ENCODE results near the gene PDGFRA.
"Not testable (repeated sequence)": the region's sequence is repeated elsewhere in the genome, so short reads cannot be mapped to it uniquely, and the experiment has no call there.

PDGFRA gene

DNA sequence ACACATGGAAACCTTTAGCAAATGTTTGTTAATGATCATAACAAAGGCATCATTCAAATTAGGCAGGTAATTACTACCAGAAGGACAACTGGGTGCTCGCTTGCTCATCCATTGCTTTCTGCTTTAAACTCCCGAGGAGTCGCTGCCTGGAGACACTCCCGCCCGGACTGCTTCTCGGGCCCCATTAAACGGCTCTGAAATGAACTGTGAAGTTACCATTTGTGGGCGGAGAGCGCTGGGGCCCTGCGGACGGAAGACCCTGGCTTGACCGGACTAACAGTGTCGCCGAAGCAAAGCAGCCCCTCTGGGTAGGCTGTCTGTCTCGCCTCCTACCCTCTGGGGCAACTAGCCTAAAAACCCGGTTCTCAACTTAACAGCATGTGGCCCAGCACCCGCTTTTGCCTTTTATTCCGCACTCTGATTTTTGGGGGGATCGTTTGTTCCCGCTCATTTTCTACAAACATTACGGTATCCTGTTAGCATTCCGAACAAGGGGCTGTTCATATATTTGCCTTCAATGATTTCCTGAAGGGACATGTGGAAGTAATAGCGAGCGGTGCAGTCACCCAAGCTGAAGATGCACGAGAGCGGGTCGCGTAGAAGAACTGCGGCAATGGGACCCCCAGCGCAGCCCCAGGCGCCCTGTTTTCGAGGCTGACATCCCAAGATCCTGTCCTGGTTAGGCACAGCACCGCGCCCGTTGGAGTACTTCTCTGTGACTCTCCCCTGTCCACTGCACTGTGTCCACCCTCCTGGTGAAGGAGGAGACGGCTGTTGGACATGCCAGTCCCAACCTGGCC lies 1.6 kb upstream of the PDGFRA start:
- DNase-seq (ENCODE audit: low read depth): no peak

- no peak for DNase-seq (ENCODE audit: low read depth)
Measured at GRCh38 chr4:54228056-54228527, 1.0 kb upstream of the PDGFRA start.

GRCh38 chr4:54228546-54228945 lies 547 bp upstream of the PDGFRA start:
- DNase-seq (ENCODE audit: low read depth): no peak

DNA sequence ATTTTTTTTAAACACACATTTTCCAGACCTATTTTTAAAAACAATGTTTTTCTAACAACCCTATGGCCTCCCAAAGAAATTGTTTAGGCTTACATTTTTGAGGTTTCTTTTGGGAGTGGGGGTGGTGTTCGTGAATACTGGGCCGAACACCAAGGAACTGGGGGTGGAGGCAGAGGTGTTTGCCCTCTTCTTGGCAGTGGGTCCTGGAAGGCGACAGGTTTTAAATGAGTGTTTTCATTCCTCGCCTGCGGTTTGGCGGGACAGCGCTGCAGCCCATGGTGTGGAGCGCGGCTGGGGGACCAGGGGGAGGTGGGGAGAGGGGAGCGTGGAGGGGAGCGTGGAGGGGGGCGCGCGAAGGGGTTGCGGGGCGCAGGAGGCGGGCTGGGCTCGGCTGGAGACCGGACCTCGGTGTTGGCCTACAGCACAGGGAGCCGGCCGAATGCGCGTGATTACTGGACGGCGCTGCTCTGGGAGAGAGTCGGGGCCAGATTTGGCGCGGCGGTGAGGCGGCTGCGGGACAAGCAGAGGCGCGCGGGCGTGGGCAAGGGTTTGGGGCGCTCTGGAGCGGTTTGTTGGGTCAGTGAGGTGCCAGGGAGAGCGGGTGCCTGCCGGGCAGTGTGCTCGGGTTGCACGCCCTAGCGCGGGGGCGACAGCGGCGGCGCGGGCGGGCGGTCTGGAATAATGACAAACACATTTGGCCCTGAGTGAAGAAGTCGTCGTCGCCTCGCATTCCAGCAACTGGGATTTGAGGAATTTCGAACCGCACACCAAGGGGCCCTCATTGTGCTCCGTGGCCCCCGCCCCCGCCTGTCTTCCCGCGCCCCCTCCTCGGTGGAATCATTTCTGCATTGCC lies 764 bp downstream of the PDGFRA start:
- DNase-seq (ENCODE audit: low read depth): no peak

GRCh38 chr4:54230484-54231418 lies 1.7 kb downstream of the PDGFRA start:
- no peak for DNase-seq (ENCODE audit: low read depth)

DNA sequence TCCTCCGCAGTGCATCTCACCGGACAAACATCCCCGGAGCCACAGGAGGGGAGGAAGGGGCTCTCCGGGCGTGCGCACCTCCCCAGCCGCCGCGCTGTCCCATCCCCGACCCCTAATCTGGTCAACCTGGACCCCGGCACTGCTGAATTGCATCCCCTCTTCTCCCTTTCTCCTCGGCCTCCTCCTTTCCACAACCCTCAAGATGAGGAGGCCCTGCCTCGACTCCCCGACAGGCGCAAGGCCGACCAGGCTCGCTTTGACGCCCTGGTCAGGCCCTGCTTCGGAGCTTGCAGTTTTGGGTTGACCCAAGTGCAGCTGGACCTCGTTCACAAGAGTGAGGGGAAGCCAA lies 2.3 kb downstream of the PDGFRA start:
- DNase-seq (ENCODE audit: low read depth): no peak

DNA sequence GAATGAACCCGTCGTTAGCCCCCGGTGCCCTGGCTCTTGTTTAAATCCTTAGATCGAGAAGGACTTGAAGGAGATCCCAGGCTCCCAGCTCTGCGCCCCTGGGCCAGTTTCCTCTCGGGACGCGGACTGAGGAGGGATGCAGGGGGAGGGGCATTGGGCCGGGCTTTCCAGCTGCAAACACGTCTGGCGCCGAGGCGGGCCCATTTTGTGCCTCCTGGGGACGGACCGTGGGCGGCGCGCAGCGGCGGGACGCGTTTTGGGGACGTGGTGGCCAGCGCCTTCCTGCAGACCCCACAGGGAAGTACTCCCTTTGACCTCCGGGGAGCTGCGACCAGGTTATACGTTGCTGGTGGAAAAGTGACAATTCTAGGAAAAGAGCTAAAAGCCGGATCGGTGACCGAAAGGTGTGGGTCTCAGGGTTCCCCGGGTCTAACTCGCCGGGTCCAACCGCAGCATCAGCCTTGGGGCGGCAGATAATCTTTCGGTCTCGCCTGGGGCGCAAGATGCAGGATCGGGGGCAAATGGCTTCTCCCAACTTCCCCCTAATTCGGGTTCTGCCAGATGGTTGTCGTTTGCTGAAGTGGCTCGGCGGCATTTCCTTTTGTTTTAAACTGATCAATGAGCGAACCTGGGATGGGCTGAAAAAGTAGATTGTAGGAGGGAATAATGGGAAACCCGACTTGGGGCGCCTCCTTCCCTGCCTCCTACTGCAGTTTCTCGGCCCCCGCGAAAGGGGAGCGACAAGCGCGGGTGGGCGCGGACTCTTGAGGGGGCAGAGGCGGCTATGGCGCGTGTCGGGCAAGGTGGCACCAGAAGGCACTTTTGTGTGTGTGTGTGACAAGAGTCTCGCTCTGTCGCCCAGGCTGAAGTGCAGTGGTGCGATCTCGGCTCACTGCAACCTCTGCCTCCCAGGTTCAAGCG lies 2.9 kb downstream of the PDGFRA start:
- no peak for DNase-seq (ENCODE audit: low read depth)

- DNase-seq (ENCODE audit: low read depth): no peak
Measured at GRCh38 chr4:54233277-54233696, 4.2 kb downstream of the PDGFRA start.

DNA sequence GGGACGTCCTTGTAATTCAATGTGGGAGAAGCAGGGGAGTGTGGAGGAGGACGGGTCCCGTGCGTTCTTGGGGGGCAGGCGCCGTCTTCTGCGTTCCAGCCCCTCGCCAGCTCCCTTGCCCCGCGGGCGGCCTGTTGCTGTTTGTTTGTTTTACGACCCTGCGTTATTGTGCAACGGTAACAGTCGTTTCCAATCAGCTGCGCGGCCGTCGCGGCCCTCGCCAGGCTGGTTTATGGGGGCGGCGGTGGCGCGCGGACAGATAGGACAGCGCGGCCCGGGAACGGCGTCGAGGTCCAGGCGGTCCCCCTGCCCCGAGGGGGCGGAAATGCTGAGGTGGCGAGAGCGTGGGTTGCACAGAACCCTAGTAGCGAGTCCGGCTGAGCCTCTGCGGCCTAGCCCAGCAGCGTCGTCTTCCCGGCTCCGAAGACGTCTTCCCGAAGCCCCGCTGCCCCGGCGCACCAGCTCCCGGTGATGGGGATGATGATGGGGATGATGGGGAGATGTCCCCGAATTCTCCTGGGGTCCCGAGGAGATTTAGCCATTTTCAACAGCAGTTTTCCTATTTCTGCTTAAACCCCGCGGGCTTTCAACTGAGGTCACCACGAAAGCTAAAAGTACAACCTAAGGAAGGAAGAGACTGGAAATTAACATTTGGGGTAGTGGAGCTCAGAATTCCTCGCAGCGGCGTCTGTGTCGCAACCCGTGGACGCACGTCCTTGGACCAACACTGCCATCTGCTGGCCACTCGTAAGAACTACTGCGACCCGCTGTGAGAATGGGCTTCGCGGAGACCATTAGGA lies 4.8 kb downstream of the PDGFRA start:
- no peak for DNase-seq (ENCODE audit: low read depth)

- no peak for DNase-seq (ENCODE audit: low read depth)
Measured at GRCh38 chr4:54234497-54235205, 5.6 kb downstream of the PDGFRA start.

- not testable (repeated sequence) for DNase-seq (ENCODE audit: low read depth)
Measured at GRCh38 chr4:54236316-54236715, 7.2 kb downstream of the PDGFRA start.

DNA sequence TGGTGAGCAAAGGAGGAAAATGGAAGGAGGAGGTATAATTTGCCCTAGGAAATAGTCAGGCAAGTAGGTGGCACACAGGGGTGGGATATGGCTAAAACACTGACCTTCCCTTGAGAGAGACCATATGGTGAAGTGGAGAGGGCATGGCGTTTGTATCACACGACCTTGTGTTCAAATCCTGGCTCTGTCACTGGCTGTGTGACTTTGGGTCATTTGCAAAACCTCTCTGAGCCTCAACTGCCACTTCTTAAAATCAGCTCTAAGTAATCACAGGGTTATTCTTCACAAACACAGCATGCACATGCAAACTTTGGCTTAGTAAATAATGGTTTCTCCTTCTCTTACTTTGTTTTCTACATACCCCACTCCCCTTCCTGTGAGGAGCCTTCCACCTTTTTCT lies 8.7 kb downstream of the PDGFRA start:
- no peak for DNase-seq (ENCODE audit: low read depth)

- DNase-seq (ENCODE audit: low read depth): no peak
Measured at GRCh38 chr4:54238389-54238788, 9.3 kb downstream of the PDGFRA start.

DNA sequence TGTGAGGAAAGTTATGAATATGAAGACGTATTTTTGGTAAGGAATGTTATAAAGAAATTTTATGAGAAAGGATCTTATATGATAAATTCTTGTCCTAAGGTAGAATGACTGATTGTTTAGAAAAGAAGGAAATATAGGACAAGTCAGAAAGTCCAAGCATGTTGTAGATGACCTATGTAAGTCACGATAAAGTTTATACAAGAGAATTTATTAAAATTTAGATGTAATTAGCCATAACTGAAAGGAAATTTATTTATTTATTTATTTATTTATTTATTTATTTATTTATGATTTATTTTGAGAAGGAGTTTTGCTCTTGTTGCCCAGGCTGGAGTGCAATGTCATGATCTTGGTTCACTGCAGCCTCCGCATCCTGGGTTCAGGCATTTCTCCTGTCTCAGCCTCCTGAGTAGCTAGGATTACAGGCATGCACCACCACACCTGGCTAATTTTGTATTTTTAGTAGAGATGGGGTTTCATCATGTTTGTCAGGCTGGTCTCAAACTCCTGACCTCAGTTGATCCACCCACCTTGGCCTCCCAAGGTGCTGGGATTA lies 12.3 kb downstream of the PDGFRA start:
- DNase-seq (ENCODE audit: low read depth): not testable (repeated sequence)

DNA sequence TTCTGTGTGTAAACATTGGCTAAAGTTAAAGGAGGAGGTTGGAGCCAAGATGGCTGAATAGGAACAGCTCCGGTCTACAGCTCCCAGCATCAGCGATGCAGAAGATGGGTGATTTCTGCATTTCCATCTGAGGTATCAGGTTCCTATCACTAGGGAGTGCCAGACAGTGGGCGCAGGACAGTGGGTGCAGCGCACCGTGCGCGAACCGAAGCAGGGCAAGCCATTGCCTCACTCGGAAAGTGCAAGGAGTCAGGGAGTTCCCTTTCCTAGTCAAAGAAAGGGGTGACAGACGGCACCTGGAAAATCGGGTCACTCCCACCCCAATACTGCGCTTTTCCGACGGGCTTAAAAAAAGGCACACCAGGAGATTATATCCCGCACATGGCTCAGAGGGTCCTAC lies 14.4 kb downstream of the PDGFRA start:
- not testable (repeated sequence) for DNase-seq (ENCODE audit: low read depth)

GRCh38 chr4:54252312-54252711 lies 23.2 kb downstream of the PDGFRA start:
- DNase-seq (ENCODE audit: low read depth): not testable (repeated sequence)

- no peak for DNase-seq (ENCODE audit: low read depth)
Measured at GRCh38 chr4:54254116-54254914, 25.2 kb downstream of the PDGFRA start.

DNA sequence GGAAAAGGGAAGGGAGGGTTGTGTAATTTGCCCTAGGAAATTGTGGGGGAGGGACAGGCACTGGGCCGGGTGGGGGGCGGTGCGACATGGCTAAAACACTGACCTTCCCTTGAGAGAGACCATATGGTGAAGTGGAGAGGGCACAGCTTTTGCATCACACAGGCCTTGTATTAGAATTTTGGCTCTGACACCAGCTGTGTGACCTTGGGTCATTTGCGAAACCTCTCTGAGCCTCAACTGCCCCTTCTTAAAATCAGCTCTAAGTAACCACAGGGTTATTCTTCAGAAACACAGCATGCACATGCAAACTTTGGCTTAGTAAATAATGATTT lies 25.8 kb downstream of the PDGFRA start:
- DNase-seq (ENCODE audit: low read depth): no peak

Data from GM04503 (cell line).